Amniotic stem cell (primary cell): ENCODE results near the gene CSTB.

Source experiments
- DNase-seq: peaks from one replicate; lab custom pipeline; 2025; lab: John Stamatoyannopoulos, UW

Gene CSTB

DNA sequence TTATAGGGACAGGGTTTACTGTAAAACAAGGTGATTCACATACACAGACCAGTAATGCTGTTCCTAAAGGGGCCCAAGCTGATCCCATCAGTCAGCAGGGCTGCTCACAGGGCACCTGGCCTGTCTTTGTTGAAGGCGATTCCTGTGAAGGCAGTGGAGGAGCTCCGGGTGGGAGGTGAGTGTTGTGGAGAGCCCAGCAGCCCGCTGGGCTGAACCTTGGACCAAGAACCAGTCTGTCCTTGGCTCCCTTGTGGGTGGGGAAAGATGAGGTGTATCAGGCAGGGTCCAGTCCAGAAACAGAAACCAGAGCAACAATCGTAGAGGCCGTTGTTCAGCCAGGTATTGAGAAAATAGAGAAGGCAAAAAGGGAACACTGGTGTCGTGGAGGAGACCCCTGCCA is 44.6 kb downstream of the CSTB start:
- no peak for DNase-seq

DNA sequence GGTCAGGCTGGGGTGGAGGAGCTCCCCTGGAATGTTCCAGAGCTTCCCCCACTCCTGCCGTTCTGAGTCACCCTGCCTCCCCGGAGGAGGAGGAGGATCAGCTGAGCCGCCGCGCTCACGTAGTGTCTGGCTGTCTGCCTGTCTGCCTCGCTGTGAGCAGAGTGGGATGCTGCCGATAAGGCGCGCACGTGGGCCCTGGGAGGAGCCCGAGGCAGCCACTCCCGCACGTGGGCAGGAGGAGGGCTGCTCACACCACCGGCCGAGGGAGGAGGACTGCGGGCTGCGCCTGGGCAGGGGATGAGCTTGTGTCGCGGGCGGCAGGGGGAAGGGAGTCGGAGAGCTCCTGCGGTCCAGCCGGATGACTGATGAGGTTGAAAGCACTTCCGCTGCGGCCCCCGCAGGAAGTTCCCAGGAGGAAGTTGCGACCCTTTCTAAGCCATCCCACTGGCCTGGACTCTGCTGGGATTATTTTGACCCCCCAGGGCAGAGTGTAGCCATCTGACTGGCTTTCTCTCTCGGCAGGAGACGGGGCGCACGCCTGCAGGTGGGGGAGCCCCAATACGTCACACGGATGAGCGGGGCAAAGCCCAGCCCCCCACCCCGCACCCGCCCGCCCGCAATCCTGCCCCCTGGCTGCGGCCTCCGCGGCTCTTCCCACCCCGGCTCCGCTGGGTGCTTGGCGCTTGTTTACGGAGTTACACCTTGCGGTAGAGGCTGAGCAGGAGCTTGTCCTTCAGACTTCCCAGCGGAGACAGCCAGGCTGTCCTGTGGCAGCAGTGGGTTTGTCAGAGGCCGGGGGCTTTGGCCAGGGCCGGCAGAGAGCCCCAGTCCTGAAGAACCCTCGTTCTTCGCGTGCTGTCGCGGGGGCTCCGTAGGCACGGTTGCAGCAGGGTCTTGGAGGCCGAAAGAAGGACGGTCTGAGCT is 47.4 kb downstream of the CSTB start:
- peak; percentile 94 for DNase-seq

DNA sequence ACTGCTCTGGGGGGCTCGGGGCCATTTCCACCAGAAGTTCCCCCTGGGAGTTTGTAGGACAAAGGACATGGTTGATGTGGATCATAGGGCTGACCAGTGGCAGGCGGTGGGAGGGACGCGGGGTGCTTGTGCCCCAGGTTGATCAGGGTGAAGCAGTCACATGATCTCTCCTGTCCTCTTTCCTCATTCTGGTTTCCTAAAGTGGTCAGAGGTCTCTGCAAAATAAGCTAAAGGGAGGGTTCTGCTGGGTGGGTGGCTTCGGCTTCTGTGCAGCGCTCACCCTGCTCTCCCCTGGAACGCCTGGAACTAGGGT is 48.0 kb downstream of the CSTB start:
- no peak for DNase-seq

DNA sequence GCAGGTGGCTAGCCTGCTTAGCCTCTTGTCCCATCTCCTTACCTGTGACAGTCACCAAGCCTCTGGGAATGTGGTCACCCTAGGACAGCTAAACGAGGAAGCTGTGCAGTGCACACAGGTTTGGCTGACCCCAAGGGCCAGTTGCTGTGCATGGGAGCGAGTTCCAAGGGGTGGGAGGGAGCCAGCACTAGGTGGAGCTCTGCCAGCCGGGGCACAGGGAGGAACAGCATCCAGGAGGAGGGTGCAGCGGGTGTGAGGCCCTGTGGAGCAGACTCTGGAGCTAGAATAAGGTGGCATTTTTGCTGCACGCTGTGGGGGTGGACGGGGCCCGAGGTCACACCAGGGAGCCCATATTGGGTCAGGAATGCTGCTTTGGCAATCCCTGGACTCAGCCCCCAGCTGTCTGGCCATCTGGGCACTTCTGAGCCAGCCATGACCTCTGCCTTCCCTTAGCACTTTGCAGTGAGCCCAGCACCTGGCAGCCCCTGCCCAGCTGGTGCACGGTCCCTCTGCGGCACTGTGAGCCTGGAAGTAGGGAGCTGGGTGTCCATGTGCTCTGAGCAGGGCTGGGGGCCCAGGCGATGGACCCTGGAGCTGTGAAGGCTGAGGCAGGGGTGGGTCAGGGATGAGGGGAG is 48.5 kb downstream of the CSTB start:
- no peak for DNase-seq

DNA sequence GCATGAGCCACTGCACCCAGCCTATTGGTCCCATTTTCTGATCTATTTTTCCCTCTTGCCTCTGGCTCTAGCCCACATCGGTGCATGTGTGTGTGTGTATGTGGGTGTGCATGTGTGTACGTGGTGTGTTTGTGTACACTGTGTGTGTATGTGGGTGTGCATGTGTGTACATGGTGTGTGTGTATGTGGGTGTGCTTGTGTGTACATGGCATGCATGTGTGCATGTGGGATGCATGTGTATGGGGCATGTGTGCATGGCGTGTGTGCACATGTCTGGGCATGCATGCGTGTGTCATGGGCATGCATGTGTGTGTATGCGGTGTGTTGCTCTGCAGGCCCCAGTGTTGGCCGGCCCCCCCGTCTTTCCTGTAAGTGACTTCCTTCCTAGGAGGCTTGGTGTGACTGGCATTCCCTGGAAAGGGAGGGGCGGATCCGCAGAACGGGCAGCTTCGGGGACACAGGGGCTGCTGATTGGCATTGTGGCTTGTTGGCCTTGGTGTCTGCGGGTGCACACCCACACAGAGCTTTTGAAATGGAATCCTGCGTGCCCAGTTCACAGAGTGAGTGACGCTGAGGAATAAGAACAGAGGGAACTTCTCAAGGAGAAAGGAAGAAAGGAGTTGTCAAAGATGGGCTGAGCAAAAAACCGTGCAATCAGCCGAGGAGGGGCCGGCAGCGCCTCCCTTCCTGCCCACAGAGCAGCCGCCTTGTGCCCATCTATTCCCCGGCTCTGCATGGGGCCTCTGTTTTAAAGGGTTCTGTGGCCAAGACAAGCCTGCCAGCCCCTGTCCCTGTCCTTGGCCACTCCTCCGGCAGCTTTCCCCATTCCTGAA is 49.2 kb downstream of the CSTB start:
- DNase-seq, result no peak
